Breast epithelium (tissue), 4 donors: Measurements from ENCODE around the gene SLFN5. TPM values are rescaled to one million over a fixed set of nuclear protein-coding genes. Genes with fewer than 3 reads are reported as not detected.

Experiments used
- DNase-seq, 2 donors: peaks; one replicate each; pipeline ENCODE4 v3.0.0-alpha.2; 2019; ENCODE audit warnings: low spot score in 2 of 2
- H3K27ac ChIP-seq, 2 donors: fragments of 200-600 bp; sonication (generic) in 1 of 2; one replicate each; pipeline ENCODE4 v1.5.1; 2016 to 2019; ENCODE audit warnings: mild to moderate bottlenecking in 1 of 2
- H3K27me3 ChIP-seq, 2 donors: fragments of 200-600 bp; sonication (generic) in 1 of 2; one replicate each; pipeline versions ENCODE4 v1.5.1 to v1.6.0; 2017 to 2019; ENCODE audit warnings: control low read depth in 1 of 2, mild to moderate bottlenecking in 1 of 2
- H3K36me3 ChIP-seq: fragments of 200-600 bp; one replicate; pipeline ENCODE4 v1.5.1; 2019
- H3K4me1 ChIP-seq, 2 donors: fragments of 200-600 bp; sonication (generic); one replicate each; pipeline ENCODE4 v1.5.1; 2016 to 2019; ENCODE audit warnings: control low read depth in 1 of 2
- H3K4me3 ChIP-seq, 3 donors: fragments of 200-600 bp; sonication (generic); 1 replicate in 2 of 3; 2 replicates in 1 of 3; pipeline ENCODE4 v1.5.1; 2016 to 2019; ENCODE audit warnings: mild to moderate bottlenecking in 3 of 3, moderate library complexity in 2 of 3
- H3K9me3 ChIP-seq, 2 donors: fragments of 200-600 bp; sonication (generic) in 1 of 2; one replicate each; pipeline ENCODE4 v1.5.1; 2016 to 2019; ENCODE audit warnings: control low read depth in 1 of 2
- POLR2A ChIP-seq: fragments of 450-650 bp; IDR thresholded peaks from one replicate; pipeline ENCODE4 v1.6.1; 2016; ENCODE audit warnings: antibody characterized with exemption, mild to moderate bottlenecking, moderate library complexity
- POLR2AphosphoS5 ChIP-seq, 3 donors: sonication (generic); formaldehyde crosslinking; IDR thresholded peaks; one replicate each; pipeline ENCODE4 v1.6.1; 2017; ENCODE audit warnings: antibody characterized with exemption in 3 of 3
- intact Hi-C: fragments of 100-400 bp; cut with DNase I; formaldehyde crosslinking; loops from one replicate; pipeline ENCODE4 v1.15.1; 2023; ENCODE audit warnings: low total_unique reads
- total RNA-seq, 3 donors: library from RNA; depleted of rRNA; stranded (reverse); fragments of >200 nt; gene quantifications; one replicate each; pipeline ENCODE4 v1.1.0, GENCODE V29; 2016
- TF ChIP-seq, protein P1 (sequence below), 3 donors: fragments of 450-650 bp; IDR thresholded peaks; one replicate each; pipeline ENCODE4 v1.5.1; 2016 to 2017; ENCODE audit warnings: antibody characterized with exemption in 3 of 3, mild to moderate bottlenecking in 3 of 3, moderate library complexity in 3 of 3

SLFN5 gene
- total RNA-seq, 3 donors from 2014 or later = 29.8 to 35.0 (median 34.1) TPM

DNA sequence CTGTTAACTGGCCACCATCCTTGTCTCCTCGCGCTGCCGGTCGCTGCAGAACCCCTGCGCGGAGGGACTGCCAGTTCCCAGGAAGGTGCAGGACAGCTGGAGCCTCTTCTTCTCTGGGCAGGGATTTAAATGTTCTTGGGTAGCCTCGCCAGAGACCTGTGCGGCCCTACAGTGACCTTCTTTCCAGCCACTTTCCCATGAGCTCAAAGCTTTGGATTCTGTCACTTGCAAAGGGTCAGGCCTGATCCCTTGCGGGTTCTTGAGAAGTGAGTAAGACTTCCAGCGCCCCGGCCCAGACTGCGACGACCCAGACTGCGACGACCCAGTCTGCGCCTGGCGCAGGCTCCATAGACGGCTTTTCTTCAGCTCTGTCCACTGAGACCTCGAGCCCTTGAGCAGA is 1.4 kb upstream of the SLFN5 start:
- no peaks in the 10 kb centered on the region for H3K9me3 ChIP-seq
- TF ChIP-seq POLR2AphosphoS5 (IDR thresholded peaks at IDR 0.05) = no peak
- TF ChIP-seq POLR2A = no peak
- TF ChIP-seq, protein P1, sequence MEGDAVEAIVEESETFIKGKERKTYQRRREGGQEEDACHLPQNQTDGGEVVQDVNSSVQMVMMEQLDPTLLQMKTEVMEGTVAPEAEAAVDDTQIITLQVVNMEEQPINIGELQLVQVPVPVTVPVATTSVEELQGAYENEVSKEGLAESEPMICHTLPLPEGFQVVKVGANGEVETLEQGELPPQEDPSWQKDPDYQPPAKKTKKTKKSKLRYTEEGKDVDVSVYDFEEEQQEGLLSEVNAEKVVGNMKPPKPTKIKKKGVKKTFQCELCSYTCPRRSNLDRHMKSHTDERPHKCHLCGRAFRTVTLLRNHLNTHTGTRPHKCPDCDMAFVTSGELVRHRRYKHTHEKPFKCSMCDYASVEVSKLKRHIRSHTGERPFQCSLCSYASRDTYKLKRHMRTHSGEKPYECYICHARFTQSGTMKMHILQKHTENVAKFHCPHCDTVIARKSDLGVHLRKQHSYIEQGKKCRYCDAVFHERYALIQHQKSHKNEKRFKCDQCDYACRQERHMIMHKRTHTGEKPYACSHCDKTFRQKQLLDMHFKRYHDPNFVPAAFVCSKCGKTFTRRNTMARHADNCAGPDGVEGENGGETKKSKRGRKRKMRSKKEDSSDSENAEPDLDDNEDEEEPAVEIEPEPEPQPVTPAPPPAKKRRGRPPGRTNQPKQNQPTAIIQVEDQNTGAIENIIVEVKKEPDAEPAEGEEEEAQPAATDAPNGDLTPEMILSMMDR (IDR thresholded peaks at IDR 0.05) = no peak
- peaks cover 0 to 3% of the 10 kb centered on the region in 2 donors for H3K4me1 ChIP-seq
- peak overlapping the region; percentile 67 to 92 (median 77) for H3K4me3 ChIP-seq
- no peak for DNase-seq
- intact Hi-C loops = no loop called here
- H3K27me3 ChIP-seq = no peaks in the 10 kb centered on the region
- peak overlapping the region; percentile 97 to 99 for H3K27ac ChIP-seq
- H3K36me3 ChIP-seq = no peaks in the 10 kb centered on the region

DNA sequence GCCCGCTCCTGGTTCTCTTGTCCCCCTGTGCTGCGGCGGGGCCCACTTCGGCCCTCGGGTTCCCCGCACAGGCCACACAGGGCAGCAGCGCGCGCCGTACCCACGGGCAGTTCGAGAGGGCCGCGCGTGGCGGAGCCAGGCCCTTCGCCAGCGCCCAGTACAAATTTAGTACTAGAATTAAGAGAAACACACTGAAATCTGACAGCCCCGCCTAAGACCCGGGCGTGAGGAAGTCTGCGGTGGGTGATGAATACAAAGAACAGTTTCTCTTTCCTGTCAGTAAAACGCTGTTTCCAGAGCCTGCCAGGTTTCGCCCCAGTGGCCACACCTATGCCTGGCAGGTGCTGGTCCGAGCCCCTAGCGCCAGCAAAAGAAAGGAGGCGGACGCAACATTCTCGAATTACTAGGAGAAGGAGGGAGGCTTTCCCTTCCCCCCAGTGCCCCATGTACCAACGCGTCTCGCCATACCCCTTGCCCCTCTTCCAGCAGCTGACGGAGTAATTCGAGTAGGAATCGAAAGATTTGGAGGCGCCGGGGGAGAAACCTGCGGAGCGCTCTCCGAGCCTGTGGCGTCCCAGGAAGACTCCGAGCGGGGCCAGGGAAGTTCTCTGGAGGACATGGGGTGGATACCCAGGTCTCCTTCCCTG is 591 bp upstream of the SLFN5 start:
- H3K4me3 ChIP-seq = peak overlapping the region; percentile 67 to 92 (median 77)
- no peaks in the 10 kb centered on the region for H3K27me3 ChIP-seq
- H3K9me3 ChIP-seq = no peaks in the 10 kb centered on the region
- DNase-seq = peak; percentile 77 to 81
- TF ChIP-seq POLR2AphosphoS5 (IDR thresholded peaks at IDR 0.05) = peak in 1 of 3 donors; percentile 5
- TF ChIP-seq, protein P1 (IDR thresholded peaks at IDR 0.05) = peak; percentile 54 to 85 (median 55)
- no peak for TF ChIP-seq POLR2A
- H3K4me1 ChIP-seq = peaks cover 0 to 3% of the 10 kb centered on the region in 2 donors
- H3K36me3 ChIP-seq = no peaks in the 10 kb centered on the region
- intact Hi-C loops = no loop called here
- H3K27ac ChIP-seq = peak overlapping the region; percentile 97 to 99

DNA sequence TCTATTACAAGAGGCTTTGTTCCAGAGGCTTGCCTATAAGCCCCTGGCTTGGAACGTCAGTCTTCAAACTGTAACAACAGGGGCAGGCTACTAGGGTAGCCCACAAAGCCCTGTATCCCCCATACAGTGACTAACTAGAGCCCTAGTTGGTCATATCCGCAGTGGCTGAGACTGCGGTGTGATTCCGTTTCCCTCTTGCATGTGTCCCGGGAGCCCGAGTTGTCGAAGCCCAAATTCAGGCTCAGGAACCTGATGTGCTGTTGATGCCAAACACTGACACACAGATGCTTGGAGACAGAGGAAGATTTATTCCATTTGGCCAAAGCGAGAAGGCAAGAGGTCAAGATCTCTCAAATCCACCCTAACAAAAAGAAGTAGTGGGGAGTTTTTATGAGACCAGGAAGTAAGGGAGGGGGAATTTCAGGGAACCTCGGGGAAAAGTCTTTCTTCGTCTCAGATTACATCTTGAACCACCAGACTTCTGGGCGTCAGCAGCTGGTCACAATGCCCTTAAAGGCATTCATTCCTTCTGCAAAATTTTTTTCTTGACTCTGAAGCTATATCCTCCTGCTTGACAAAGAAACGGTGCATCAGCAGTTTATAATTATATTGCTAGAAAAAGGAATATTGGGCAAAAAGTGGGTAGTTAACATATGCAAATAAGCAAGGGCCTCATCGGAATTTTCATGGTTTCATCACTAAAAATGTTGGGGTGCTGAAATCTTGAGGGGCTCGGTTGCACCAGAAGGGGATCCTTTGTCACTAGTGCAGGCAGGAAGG is 879 bp downstream of the SLFN5 start:
- DNase-seq = peak in 1 of 2 donors; percentile 39
- Histone ChIP-seq H3K27ac (peak overlapping the region; percentile 97 to 99), H3K9me3 (no peaks in the 10 kb centered on the region), H3K4me3 (peak overlapping the region; percentile 67 to 92 (median 77)), H3K4me1 (peaks cover 0 to 3% of the 10 kb centered on the region in 2 donors), H3K27me3 (no peaks in the 10 kb centered on the region), H3K36me3 (no peaks in the 10 kb centered on the region)
- TF ChIP-seq, protein P1 (IDR thresholded peaks at IDR 0.05) = no peak
- TF ChIP-seq POLR2AphosphoS5 (IDR thresholded peaks at IDR 0.05) = peak; percentile 20 to 37 (median 25)
- intact Hi-C loops = no loop called here

DNA sequence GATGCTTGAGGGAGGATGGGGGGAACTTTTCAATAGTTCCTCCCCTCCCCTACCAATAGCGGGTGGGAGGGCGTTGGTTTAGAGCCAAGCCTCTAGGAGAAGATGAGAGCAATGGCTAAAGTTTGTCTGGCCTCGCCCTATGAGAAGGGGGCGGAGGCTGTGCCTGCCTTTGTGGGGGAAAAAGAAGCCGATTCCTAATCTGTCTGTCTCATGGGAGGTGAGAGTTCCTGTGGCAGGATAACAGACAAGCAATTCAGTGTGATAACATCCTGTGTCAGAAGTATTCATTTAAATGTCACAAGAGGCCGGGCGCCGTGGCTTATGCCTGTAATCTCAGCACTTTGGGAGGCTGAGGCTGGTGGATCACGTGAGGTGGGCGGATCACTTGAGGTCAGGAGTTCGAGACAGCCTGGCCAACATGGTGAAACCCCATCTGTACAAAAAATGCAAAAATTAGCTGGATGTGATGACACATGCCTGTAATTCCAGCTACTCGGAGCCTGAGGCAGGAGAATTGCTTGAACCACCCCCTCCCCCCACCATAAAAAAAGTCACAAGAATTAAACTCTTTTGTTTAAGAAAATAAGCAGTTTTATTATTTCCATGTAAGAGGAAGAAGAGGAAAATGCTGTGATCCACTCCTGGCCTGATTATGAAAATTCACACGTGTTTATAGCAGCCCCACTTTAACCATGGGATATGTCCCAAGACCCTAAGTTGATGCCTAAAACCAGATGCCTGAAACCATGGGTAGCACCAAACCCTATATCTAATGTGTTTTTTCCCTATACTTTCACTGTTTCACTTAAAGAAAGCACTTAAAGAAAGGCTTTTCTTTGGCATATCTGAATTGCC is 1.7 kb downstream of the SLFN5 start:
- Histone ChIP-seq H3K4me1 (peaks cover 0 to 3% of the 10 kb centered on the region in 2 donors), H3K4me3 (peak overlapping the region; percentile 67 to 92 (median 77)), H3K9me3 (no peaks in the 10 kb centered on the region), H3K27me3 (no peaks in the 10 kb centered on the region), H3K36me3 (no peaks in the 10 kb centered on the region), H3K27ac (peak overlapping the region; percentile 97 to 99)
- DNase-seq = peak in 1 of 2 donors; percentile 63
- no peak for TF ChIP-seq POLR2A
- TF ChIP-seq POLR2AphosphoS5 (IDR thresholded peaks at IDR 0.05) = peak in 1 of 3 donors; percentile 89
- intact Hi-C loops = no loop called here

DNA sequence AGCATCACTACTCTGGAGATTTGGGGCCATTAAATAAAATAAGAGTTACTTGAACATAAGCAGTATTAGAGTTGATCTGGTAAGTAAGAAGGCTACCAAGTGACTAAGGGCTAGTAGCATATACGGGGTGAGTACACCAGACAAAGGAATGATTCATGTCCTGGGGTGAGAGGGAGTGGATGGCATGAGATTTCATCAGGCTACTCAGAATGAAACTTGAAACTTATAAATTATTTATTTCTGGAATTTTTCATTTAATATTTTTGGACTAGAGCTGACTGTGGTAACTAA is 2.3 kb downstream of the SLFN5 start:
- no peak for DNase-seq
- TF ChIP-seq POLR2AphosphoS5 (IDR thresholded peaks at IDR 0.05) = no peak
- no peak for TF ChIP-seq POLR2A
- TF ChIP-seq, protein P1 (IDR thresholded peaks at IDR 0.05) = no peak
- peak overlapping the region; percentile 97 to 99 for H3K27ac ChIP-seq
- intact Hi-C loops = no loop called here
- H3K4me1 ChIP-seq = peaks cover 0 to 3% of the 10 kb centered on the region in 2 donors
- H3K9me3 ChIP-seq = no peaks in the 10 kb centered on the region
- peak overlapping the region in 1 of 3 donors; percentile 92 for H3K4me3 ChIP-seq
- H3K27me3 ChIP-seq = no peaks in the 10 kb centered on the region
- H3K36me3 ChIP-seq = no peaks in the 10 kb centered on the region
